OCI-LY7 (cell line): ENCODE results near the gene SPATA6. TPM values are rescaled to one million over a fixed set of nuclear protein-coding genes. Genes with fewer than 3 reads are reported as not detected.

Experiments used
- BruUV-seq: library from RNA; stranded (reverse); fragments of 400-500 nt; replicated peaks from 2 replicates; lab custom pipeline; 2021; lab: Mats Ljungman, UMichigan
- CTCF ChIA-PET: fragments of 300-600 bp; sonication (Branson Sonifier 250); formaldehyde crosslinking; loops from one replicate; lab custom pipeline; 2022; ENCODE audit warnings: antibody characterized with exemption; ENCODE audit not compliant: unreplicated experiment; lab: Charles Lee
- POLR2A ChIA-PET: fragments of 300-600 bp; sonication (Branson Sonifier 250); formaldehyde crosslinking; loops from one replicate; lab custom pipeline; 2022; ENCODE audit warnings: antibody characterized with exemption; lab: Charles Lee
- DNase-seq: peaks from one replicate; pipeline ENCODE4 v3.0.0-alpha.2; 2015; ENCODE audit warnings: low spot score
- H2AFZ ChIP-seq: fragments of 200-600 bp; sonication (generic), shearing (Covaris generic); 2 replicates; pipeline ENCODE4 v1.6.1; 2014; ENCODE audit warnings: mild to moderate bottlenecking, antibody characterized with exemption, low read length, moderate library complexity
- H3K27ac ChIP-seq: fragments of 200-600 bp; sonication (generic); 2 replicates; pipeline ENCODE4 v1.5.1; 2014; ENCODE audit warnings: mixed run types, low read depth, mild to moderate bottlenecking, moderate library complexity, low read length, inconsistent platforms; ENCODE audit not compliant: poor library complexity, severe bottlenecking
- H3K36me3 ChIP-seq: fragments of 200-600 bp; sonication (generic); 2 replicates; pipeline ENCODE4 v1.6.1; 2014; ENCODE audit warnings: mild to moderate bottlenecking, antibody characterized with exemption, low read length, moderate library complexity, mixed read lengths; ENCODE audit not compliant: insufficient read depth
- H3K4me1 ChIP-seq: fragments of 200-600 bp; sonication (generic); 2 replicates; pipeline ENCODE4 v1.5.1; 2014; ENCODE audit warnings: mild to moderate bottlenecking, low read length; ENCODE audit not compliant: insufficient read depth, poor library complexity, severe bottlenecking
- H3K4me2 ChIP-seq: fragments of 200-600 bp; sonication (generic); 2 replicates; pipeline ENCODE4 v1.6.1; 2014; ENCODE audit warnings: mild to moderate bottlenecking, low read length
- H3K4me3 ChIP-seq: fragments of 200-600 bp; sonication (generic); 2 replicates; pipeline ENCODE4 v1.5.1; 2014; ENCODE audit warnings: mild to moderate bottlenecking, low read depth, low read length; ENCODE audit not compliant: poor library complexity, severe bottlenecking
- H3K79me2 ChIP-seq: fragments of 200-600 bp; sonication (generic); 2 replicates; pipeline ENCODE4 v1.6.1; 2016; ENCODE audit warnings: low read depth, mild to moderate bottlenecking, low read length, moderate library complexity, mixed read lengths; ENCODE audit not compliant: insufficient read depth
- H3K9me2 ChIP-seq: fragments of 200-600 bp; sonication (generic); 2 replicates; pipeline ENCODE4 v1.6.1; 2016; ENCODE audit warnings: mild to moderate bottlenecking, low read length, mixed read lengths; ENCODE audit not compliant: insufficient read depth
- H3K9me3 ChIP-seq: fragments of 200-600 bp; sonication (generic); 2 replicates; pipeline ENCODE4 v1.6.1; 2014; ENCODE audit warnings: mild to moderate bottlenecking, mixed run types, low read length, mixed read lengths
- H4K20me1 ChIP-seq: fragments of 200-600 bp; sonication (generic); 2 replicates; pipeline ENCODE4 v1.6.1; 2014; ENCODE audit warnings: mild to moderate bottlenecking, antibody characterized with exemption, low read length, moderate library complexity, mixed read lengths; ENCODE audit not compliant: insufficient read depth
- CTCF ChIP-seq: fragments of 200-600 bp; sonication (generic); conservative IDR thresholded peaks from 2 replicates; pipeline ENCODE4 v1.5.1; 2014; ENCODE audit warnings: mild to moderate bottlenecking, antibody characterized with exemption, low read length, moderate library complexity, mixed read lengths
- EZH2phosphoT487 ChIP-seq: fragments of 200-600 bp; sonication (generic); IDR thresholded peaks from 2 replicates; pipeline ENCODE4 v1.6.1; 2018; ENCODE audit warnings: low read depth, borderline replicate concordance, mild to moderate bottlenecking, mixed run types, antibody characterized with exemption, low read length, moderate library complexity, mixed read lengths
- intact Hi-C: fragments of 100-400 bp; cut with micrococcal nuclease; formaldehyde crosslinking; loops from one replicate; pipeline ENCODE4 v1.10.0; 2022; ENCODE audit not compliant: unreplicated experiment
- total RNA-seq, 2 experiments: library from RNA; depleted of rRNA in 1 of 2; stranded (reverse); fragments of >200 nt in 1 of 2; shearing (Covaris generic) in 1 of 2; gene quantifications; 2 replicates each; pipeline ENCODE4 v1.2.3, GENCODE V29; 2014 to 2022

Gene SPATA6
- total RNA-seq, 2 experiments from 2014 or later: 2.5 TPM; not detected in 1

- peak overlapping the region; percentile 66 for H3K4me3 ChIP-seq
- H3K9me2 ChIP-seq: no peaks in the 10 kb centered on the region
- POLR2A ChIA-PET: interaction anchor here (0.8 to 1.0 kb wide), 4 partner anchors 9 to 22 kb away, joined by 3 to 5 read pairs (median 4); no protein-coding TSS in a partner anchor
- H3K4me2 ChIP-seq: peak overlapping the region; percentile 68
- intact Hi-C loops: no loop called here
- H4K20me1 ChIP-seq: no peaks in the 10 kb centered on the region
- H2AFZ ChIP-seq: peak overlapping the region; percentile 100
- H3K79me2 ChIP-seq: no peaks in the 10 kb centered on the region
- CTCF ChIA-PET: interaction anchor here (1.1 kb wide), 1 partner anchor 39 kb away, joined by 4 read pairs; no protein-coding TSS in a partner anchor
- no peaks in the 10 kb centered on the region for H3K36me3 ChIP-seq
- no peak for DNase-seq
- H3K4me1 ChIP-seq: peaks cover 5% of the 10 kb centered on the region
- TF ChIP-seq EZH2phosphoT487 (no peak), CTCF (no peak)
- no TSS peak for BruUV-seq
- H3K27ac ChIP-seq: no peak overlapping the region
- H3K9me3 ChIP-seq: 0 out of 2 replicates have a peak, but pooled peaks cover 4% of the 10 kb centered on the region
These were observed 634 bp upstream of the SPATA6 start for GRCh38 chr1:48472638-48473037.

GRCh38 chr1:48470950-48471690, 884 bp downstream of the SPATA6 start:
- Histone ChIP-seq H3K36me3 (no peaks in the 10 kb centered on the region), H3K9me2 (no peaks in the 10 kb centered on the region), H3K27ac (no peak overlapping the region), H3K79me2 (no peaks in the 10 kb centered on the region), H3K4me2 (peak overlapping the region; percentile 68), H3K9me3 (0 out of 2 replicates have a peak, but pooled peaks cover 4% of the 10 kb centered on the region), H3K4me3 (peak overlapping the region; percentile 66), H2AFZ (peak overlapping the region; percentile 100; the same call in 1 of the 2 replicates), H3K4me1 (peaks cover 5% of the 10 kb centered on the region), H4K20me1 (no peaks in the 10 kb centered on the region)
- no peak for TF ChIP-seq EZH2phosphoT487
- TF ChIP-seq CTCF: no peak
- no TSS peak for BruUV-seq
- POLR2A ChIA-PET: no interaction called here
- CTCF ChIA-PET: no interaction called here
- intact Hi-C loops: no loop called here
- DNase-seq: no peak

GRCh38 chr1:48470481-48470855, 1.5 kb downstream of the SPATA6 start:
- TF ChIP-seq EZH2phosphoT487: no peak
- TF ChIP-seq CTCF: no peak
- BruUV-seq: no TSS peak

More at GRCh38 chr1:48470481-48470855, 1.5 kb downstream of the SPATA6 start:
- intact Hi-C loops: no loop called here
- DNase-seq: no peak
- Histone ChIP-seq H3K4me3 (no peak overlapping the region), H3K79me2 (no peaks in the 10 kb centered on the region), H3K9me3 (0 out of 2 replicates have a peak, but pooled peaks cover 4% of the 10 kb centered on the region), H3K4me2 (no peak overlapping the region), H3K4me1 (peaks cover 5% of the 10 kb centered on the region), H4K20me1 (no peaks in the 10 kb centered on the region), H2AFZ (0 out of 2 replicates have a peak overlapping the region, but pooled peaks have one; percentile 1), H3K9me2 (no peaks in the 10 kb centered on the region), H3K36me3 (no peaks in the 10 kb centered on the region), H3K27ac (no peak overlapping the region)
- ChIA-PET CTCF (no interaction called here), POLR2A (interaction anchor here (0.7 kb wide), 1 partner anchor 513 kb away, joined by 3 read pairs; no protein-coding TSS in a partner anchor)
